ENCODE data around the gene KCNK2.
"Not testable (repeated sequence)": the region's sequence is repeated elsewhere in the genome, so short reads cannot be mapped to it uniquely, and the experiment has no call there.

DNA sequence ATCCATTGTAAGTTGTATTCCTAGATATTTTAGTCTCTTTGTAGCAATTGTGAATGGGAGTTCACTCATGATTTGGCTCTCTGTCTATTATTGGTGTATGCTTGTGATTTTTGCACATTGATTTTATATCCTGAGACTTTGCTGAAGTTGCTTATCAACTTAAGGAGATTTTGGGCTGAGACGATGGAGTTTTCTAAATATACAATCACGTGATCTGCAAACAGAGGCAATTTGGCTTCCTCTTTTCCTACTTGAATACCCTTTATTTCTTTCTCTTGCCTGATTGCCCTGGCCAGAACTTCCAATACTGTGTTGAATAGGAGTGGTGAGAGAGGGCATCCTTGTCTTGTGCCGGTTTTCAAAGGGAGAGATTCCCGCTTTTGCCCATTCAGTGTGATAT, 80.6 kb downstream of the KCNK2 start:
- TF ChIP-seq, protein P1, sequence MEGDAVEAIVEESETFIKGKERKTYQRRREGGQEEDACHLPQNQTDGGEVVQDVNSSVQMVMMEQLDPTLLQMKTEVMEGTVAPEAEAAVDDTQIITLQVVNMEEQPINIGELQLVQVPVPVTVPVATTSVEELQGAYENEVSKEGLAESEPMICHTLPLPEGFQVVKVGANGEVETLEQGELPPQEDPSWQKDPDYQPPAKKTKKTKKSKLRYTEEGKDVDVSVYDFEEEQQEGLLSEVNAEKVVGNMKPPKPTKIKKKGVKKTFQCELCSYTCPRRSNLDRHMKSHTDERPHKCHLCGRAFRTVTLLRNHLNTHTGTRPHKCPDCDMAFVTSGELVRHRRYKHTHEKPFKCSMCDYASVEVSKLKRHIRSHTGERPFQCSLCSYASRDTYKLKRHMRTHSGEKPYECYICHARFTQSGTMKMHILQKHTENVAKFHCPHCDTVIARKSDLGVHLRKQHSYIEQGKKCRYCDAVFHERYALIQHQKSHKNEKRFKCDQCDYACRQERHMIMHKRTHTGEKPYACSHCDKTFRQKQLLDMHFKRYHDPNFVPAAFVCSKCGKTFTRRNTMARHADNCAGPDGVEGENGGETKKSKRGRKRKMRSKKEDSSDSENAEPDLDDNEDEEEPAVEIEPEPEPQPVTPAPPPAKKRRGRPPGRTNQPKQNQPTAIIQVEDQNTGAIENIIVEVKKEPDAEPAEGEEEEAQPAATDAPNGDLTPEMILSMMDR (IDR thresholded peaks at IDR 0.05) = not testable (repeated sequence)
- TF ChIP-seq POLR2A (IDR thresholded peaks at IDR 0.05) = not testable (repeated sequence)
